Measurements from ENCODE around the gene CD151. TPM values are rescaled to one million over a fixed set of nuclear protein-coding genes. Genes with fewer than 3 reads are reported as not detected.

The CD151 gene
- polyA plus RNA-seq, 1 donor (not counting 4 experiments of a cell fraction or from before 2014, with no cell fraction given) = 434 TPM

- Histone ChIP-seq H3K27ac (ENCODE audit: control insufficient read depth, insufficient read depth, low read length) (no peak overlapping the region), H3K4me3 (ENCODE audit: control insufficient read depth in 2 of 3, extremely low read depth in 1 of 3, insufficient read depth in 2 of 3, low read depth in 1 of 3, low read length in 3 of 3) (no peak overlapping the region), H3K9ac (ENCODE audit: control insufficient read depth, extremely low read depth, insufficient read depth, low read length) (no peak overlapping the region), H3K36me3 (ENCODE audit: control insufficient read depth in 2 of 2, extremely low read depth in 1 of 2, insufficient read depth in 2 of 2, low read length in 2 of 2) (peaks cover 0 to 17% of the 10 kb centered on the region in 2 experiments), H3K9me3 (ENCODE audit: control insufficient read depth, low read depth, low read length) (no peaks in the 10 kb centered on the region), H3K9me1 (ENCODE audit: control insufficient read depth, extremely low read depth, insufficient read depth, low read length) (no peaks in the 10 kb centered on the region), H2AFZ (ENCODE audit: control insufficient read depth, low read length) (no peak overlapping the region), H3K4me2 (ENCODE audit: control insufficient read depth, extremely low read depth, insufficient read depth, low read depth, low read length) (no peak overlapping the region), H3K79me2 (ENCODE audit: control insufficient read depth, insufficient read depth, low read length) (no peaks in the 10 kb centered on the region), H3K4me1 (ENCODE audit: control insufficient read depth, extremely low read depth, insufficient read depth, low read length) (peaks cover 28% of the 10 kb centered on the region), H4K20me1 (ENCODE audit: control insufficient read depth, extremely low read depth, insufficient read depth, low read length) (no peaks in the 10 kb centered on the region), H3K27me3 (ENCODE audit: control insufficient read depth, extremely low read depth, insufficient read depth, low read length) (no peaks in the 10 kb centered on the region)
- dilution Hi-C loops (cut with MboI; ENCODE audit: extremely low pct_ligation_motif_present, low sequenced_read_pairs) = no loop called here
- FAIRE-seq = no peak
- no peak for TF ChIP-seq EZH2 (IDR thresholded peaks at IDR 0.05; ENCODE audit: low read length)
- TF ChIP-seq, protein P1, sequence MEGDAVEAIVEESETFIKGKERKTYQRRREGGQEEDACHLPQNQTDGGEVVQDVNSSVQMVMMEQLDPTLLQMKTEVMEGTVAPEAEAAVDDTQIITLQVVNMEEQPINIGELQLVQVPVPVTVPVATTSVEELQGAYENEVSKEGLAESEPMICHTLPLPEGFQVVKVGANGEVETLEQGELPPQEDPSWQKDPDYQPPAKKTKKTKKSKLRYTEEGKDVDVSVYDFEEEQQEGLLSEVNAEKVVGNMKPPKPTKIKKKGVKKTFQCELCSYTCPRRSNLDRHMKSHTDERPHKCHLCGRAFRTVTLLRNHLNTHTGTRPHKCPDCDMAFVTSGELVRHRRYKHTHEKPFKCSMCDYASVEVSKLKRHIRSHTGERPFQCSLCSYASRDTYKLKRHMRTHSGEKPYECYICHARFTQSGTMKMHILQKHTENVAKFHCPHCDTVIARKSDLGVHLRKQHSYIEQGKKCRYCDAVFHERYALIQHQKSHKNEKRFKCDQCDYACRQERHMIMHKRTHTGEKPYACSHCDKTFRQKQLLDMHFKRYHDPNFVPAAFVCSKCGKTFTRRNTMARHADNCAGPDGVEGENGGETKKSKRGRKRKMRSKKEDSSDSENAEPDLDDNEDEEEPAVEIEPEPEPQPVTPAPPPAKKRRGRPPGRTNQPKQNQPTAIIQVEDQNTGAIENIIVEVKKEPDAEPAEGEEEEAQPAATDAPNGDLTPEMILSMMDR (optimal IDR thresholded peaks at IDR 0.05 in 1 of 3, IDR thresholded peaks at IDR 0.05 in 1 of 3, conservative IDR thresholded peaks at IDR 0.05 in 1 of 3; ENCODE audit: extremely low read depth in 1 of 3, insufficient read depth in 2 of 3, low read length in 3 of 3) = no peak
- no peak for DNase-seq (ENCODE audit: low read depth, low spot score)
Observed at GRCh38 chr11:801097-801780, 31.5 kb upstream of the CD151 start.

DNA sequence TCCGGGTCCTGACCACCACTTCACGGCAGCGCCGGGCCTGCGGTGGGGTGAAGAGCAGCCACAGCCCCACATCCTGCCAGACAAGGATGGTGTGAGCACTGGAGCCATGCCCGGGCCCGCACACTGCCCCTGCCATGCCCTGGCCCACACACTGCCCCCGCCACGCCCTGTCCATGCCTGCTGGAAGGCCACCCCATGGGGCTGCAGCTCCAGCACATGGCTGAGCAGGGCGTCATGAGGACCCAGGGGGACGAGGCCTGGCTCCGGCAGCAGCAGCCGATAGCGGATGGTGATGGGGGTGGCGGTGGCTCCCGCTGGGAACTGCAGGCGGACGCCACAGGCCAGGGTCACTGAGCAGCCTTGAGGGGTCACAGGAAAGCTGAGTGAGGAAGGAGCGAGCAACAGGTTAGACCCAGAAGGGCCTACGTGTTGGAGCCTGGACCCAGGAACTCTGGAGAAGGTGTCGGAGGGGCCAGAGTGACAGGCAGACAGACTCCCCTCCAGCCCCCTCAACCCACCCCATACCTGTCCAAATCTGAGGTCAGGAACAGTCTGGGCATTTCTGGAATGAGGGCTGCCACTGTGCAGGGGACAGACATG lies 30.6 kb upstream of the CD151 start:
- Histone ChIP-seq H3K4me1 (ENCODE audit: control insufficient read depth, extremely low read depth, insufficient read depth, low read length) (peaks cover 19% of the 10 kb centered on the region), H3K27ac (ENCODE audit: control insufficient read depth, insufficient read depth, low read length) (no peak overlapping the region), H3K9me1 (ENCODE audit: control insufficient read depth, extremely low read depth, insufficient read depth, low read length) (no peaks in the 10 kb centered on the region), H2AFZ (ENCODE audit: control insufficient read depth, low read length) (no peak overlapping the region), H3K4me3 (ENCODE audit: control insufficient read depth in 2 of 3, extremely low read depth in 1 of 3, insufficient read depth in 2 of 3, low read depth in 1 of 3, low read length in 3 of 3) (no peak overlapping the region), H3K9me3 (ENCODE audit: control insufficient read depth, low read depth, low read length) (no peaks in the 10 kb centered on the region), H3K9ac (ENCODE audit: control insufficient read depth, extremely low read depth, insufficient read depth, low read length) (no peak overlapping the region), H3K79me2 (ENCODE audit: control insufficient read depth, insufficient read depth, low read length) (no peaks in the 10 kb centered on the region), H4K20me1 (ENCODE audit: control insufficient read depth, extremely low read depth, insufficient read depth, low read length) (no peaks in the 10 kb centered on the region), H3K36me3 (ENCODE audit: control insufficient read depth in 2 of 2, extremely low read depth in 1 of 2, insufficient read depth in 2 of 2, low read length in 2 of 2) (peaks cover 0 to 17% of the 10 kb centered on the region in 2 experiments), H3K27me3 (ENCODE audit: control insufficient read depth, extremely low read depth, insufficient read depth, low read length) (no peaks in the 10 kb centered on the region), H3K4me2 (ENCODE audit: control insufficient read depth, extremely low read depth, insufficient read depth, low read depth, low read length) (no peak overlapping the region)
- dilution Hi-C loops (cut with MboI; ENCODE audit: extremely low pct_ligation_motif_present, low sequenced_read_pairs) = no loop called here
- DNase-seq (ENCODE audit: low read depth, low spot score) (no peak), FAIRE-seq (no peak)
- TF ChIP-seq EZH2 (IDR thresholded peaks at IDR 0.05; ENCODE audit: low read length) = no peak
- TF ChIP-seq, protein P1 (optimal IDR thresholded peaks at IDR 0.05 in 1 of 3, IDR thresholded peaks at IDR 0.05 in 1 of 3, conservative IDR thresholded peaks at IDR 0.05 in 1 of 3; ENCODE audit: extremely low read depth in 1 of 3, insufficient read depth in 2 of 3, low read length in 3 of 3) = no peak
